ENCODE measurements around the gene FLNB. TPM values are rescaled to one million over a fixed set of nuclear protein-coding genes. Genes with fewer than 3 reads are reported as not detected.
A peak's percentile ranks its signal among the peaks of the same experiment; 100 is the strongest.
"Not testable (repeated sequence)": the region's sequence is repeated elsewhere in the genome, so short reads cannot be mapped to it uniquely, and the experiment has no call there.

The FLNB gene
- total and polyA plus RNA-seq, 4 experiments from 2014 or later = 3.9 to 28.5 (median 18.5) TPM

DNA sequence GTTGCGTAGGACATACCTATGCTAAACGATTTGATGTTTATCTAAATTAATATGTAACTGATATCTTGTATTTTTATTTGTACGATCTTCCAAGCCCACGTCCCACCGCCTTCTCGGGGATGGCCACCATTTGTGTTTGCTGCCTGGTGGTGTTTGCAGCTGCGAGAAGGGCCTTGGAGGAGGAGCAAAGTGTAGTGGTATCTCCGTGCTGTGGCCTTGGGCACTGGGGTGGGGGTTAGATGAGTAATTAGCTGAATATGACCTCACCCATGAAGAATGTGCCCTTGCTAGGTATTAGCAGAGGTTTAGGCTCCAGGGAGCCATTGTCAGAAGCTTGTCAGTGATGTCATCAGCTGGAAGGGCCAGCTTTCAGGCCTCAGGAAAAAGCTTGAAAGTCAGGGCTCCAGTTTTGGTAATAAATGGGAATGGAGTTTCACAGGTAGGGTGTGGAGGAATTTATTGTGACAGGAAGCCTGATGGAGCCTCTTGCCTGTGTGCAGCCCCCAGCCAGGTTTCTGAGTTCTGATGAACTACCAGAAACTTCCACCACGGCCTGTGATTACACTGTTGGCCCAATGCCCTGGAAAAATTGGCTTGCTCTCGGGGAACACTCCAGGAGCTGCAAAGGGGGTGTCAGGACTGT, 41.0 kb downstream of the FLNB start:
- Mint-ChIP-seq H3K27ac (no peak overlapping the region), H3K4me1 (peaks cover 0 to 3% (median under 1%) of the 10 kb centered on the region in 4 donors), H3K36me3 (peaks cover 0 to 11% of the 10 kb centered on the region in 2 donors), H3K9me3 (no peaks in the 10 kb centered on the region), H3K4me3 (no peak overlapping the region), H3K27me3 (no peaks in the 10 kb centered on the region)
- ChIA-PET POLR2A (ENCODE audit: partially characterized antibody) (no interaction called here), CTCF (ENCODE audit: partially characterized antibody) (no interaction called here)
- Histone ChIP-seq H3K36me3 (ENCODE audit: insufficient read depth, low read length) (no peaks in the 10 kb centered on the region), H3K27me3 (ENCODE audit: insufficient read depth, low read length) (no peaks in the 10 kb centered on the region), H3K9me3 (ENCODE audit: control insufficient read depth in 1 of 2, low read length in 2 of 2) (no peaks in the 10 kb centered on the region), H3K4me3 (ENCODE audit: low read length in 2 of 2) (no peak overlapping the region), H3K4me1 (ENCODE audit: insufficient read depth, low read length) (no peaks in the 10 kb centered on the region), H3K27ac (ENCODE audit: low read depth, low read length) (no peak overlapping the region)
- intact Hi-C loops (cut with micrococcal nuclease) = no loop called here
- DNase-seq = no peak

DNA sequence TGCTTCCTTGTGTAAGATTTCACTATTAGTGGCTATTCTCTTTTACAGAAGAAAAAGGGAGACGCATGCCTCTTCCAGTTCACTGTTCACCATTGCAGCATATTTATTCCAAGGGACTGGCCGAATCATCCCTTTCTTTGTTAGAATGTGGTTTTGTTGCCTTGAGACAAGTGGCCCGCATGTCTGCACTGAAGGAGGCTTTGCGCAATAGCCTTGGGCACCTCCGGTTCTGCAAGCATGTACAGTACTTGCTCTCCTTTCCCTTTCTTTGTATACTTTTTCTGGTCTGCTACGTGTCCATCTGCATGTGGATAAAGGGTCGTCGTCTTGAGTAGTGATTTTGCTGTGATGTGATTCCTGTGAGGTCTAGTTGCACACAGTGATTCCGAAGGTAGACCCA, 43.0 kb downstream of the FLNB start:
- no peaks in the 10 kb centered on the region for H3K27me3 Mint-ChIP-seq
- Histone ChIP-seq H3K4me1 (ENCODE audit: insufficient read depth, low read length) (no peaks in the 10 kb centered on the region), H3K4me3 (ENCODE audit: low read length in 2 of 2) (no peak overlapping the region), H3K27ac (ENCODE audit: low read depth, low read length) (no peak overlapping the region), H3K36me3 (ENCODE audit: insufficient read depth, low read length) (no peaks in the 10 kb centered on the region), H3K9me3 (ENCODE audit: control insufficient read depth in 1 of 2, low read length in 2 of 2) (no peaks in the 10 kb centered on the region), H3K27me3 (ENCODE audit: insufficient read depth, low read length) (no peaks in the 10 kb centered on the region)
- no peak overlapping the region for H3K27ac Mint-ChIP-seq
- ChIA-PET POLR2A (ENCODE audit: partially characterized antibody) (interaction anchor here (0.5 kb wide), 1 partner anchor 28 kb away, joined by 3 read pairs; no protein-coding TSS in a partner anchor), CTCF (ENCODE audit: partially characterized antibody) (no interaction called here)
- H3K4me1 Mint-ChIP-seq = peaks cover 0 to 4% (median 2%) of the 10 kb centered on the region in 4 donors
- no peaks in the 10 kb centered on the region for H3K9me3 Mint-ChIP-seq
- H3K36me3 Mint-ChIP-seq = peaks cover 2 to 4% of the 10 kb centered on the region in 2 donors
- no peak overlapping the region for H3K4me3 Mint-ChIP-seq
- intact Hi-C loops (cut with micrococcal nuclease) = no loop called here
- no peak for DNase-seq

DNA sequence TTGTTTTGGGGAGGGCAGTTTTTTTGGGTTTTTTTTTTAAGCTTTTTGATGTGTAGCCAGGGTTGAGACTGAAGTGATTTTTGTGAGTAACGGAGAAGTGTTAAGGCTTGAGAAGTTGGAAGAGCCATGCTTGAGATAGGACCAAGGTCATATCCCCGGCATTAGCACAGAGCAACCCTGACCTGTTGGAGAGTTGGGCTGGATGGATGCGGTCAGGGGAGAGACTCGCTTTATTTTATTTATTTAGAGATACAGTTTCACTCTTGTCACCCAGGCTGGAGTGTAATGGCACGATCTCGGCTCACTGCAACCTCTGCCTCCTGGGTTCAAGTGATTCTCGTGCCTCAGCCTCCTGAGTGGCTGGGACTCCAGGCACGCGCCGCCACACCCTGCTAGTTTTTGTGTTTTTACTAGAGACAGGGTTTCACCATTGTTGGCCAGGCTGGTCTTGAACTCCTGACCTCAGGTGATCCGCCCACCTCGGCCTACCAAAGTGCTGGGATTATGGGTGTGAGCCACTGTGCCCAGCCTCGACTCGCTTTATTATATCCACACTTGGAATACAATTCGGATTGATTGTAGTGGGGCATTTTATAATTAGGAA, 43.5 kb downstream of the FLNB start:
- DNase-seq; H3K27me3 Mint-ChIP-seq; H3K4me1 ChIP-seq (ENCODE audit: insufficient read depth, low read length); H3K27ac ChIP-seq (ENCODE audit: low read depth, low read length); H3K4me3 Mint-ChIP-seq; H3K4me1 Mint-ChIP-seq; H3K4me3 ChIP-seq (ENCODE audit: low read length in 2 of 2); H3K9me3 ChIP-seq (ENCODE audit: control insufficient read depth in 1 of 2, low read length in 2 of 2); intact Hi-C loops (cut with micrococcal nuclease); H3K9me3 Mint-ChIP-seq; H3K36me3 Mint-ChIP-seq; H3K27me3 ChIP-seq (ENCODE audit: insufficient read depth, low read length); H3K36me3 ChIP-seq (ENCODE audit: insufficient read depth, low read length): not testable (repeated sequence)
- ChIA-PET CTCF (ENCODE audit: partially characterized antibody) (interaction anchor here (1.2 kb wide), 1 partner anchor 126 kb away, joined by 3 read pairs; no protein-coding TSS in a partner anchor), POLR2A (ENCODE audit: partially characterized antibody) (interaction anchor here (0.5 kb wide), 1 partner anchor 29 kb away, joined by 3 read pairs; no protein-coding TSS in a partner anchor)
- peak overlapping the region in 1 of 7 donors; percentile 26 for H3K27ac Mint-ChIP-seq

DNA sequence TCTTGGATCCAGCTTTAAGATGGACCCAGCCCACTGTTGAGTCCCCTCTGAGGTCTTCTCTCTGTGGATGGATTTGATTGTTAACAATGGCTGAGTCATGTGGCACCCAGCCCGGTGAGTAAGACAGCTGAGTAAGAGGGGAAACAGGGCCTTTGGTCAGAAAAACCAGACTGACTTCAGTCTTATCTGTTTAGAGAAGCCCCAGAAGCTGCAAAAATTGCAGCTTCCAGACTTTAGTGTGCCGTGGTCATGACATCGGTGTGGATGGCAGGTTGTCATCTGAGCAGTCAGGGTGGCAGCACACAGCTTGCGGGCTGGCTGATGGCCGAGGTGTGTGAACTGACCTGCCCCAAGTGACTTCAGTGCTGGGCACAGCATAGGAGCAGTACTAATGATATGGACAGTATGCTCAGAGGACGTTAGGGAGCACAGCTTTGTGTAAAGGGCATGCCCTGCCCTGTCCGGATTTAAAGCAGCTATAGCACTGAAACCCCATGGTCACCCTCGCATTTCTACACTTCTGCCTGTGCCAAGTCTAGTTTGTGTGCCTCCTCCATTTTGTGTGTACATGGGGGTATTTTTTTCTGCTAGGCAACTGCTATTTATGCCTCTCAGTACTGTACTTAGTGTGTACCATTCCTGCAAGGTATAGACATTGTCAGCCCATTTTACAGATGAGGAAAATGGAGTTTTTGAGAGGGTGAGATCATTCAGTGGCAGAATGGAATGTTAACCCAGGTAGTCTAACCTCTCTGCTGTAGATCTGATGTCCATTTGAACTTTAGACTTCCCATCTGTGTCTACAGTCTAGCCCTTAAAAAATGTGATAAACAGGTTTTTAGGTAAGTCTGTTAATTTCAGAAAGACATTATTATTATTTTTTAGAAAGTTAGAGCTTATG, 44.4 kb downstream of the FLNB start:
- no peaks in the 10 kb centered on the region for H3K9me3 Mint-ChIP-seq
- POLR2A ChIA-PET (ENCODE audit: partially characterized antibody) = no interaction called here
- Histone ChIP-seq H3K4me3 (ENCODE audit: low read length in 2 of 2) (no peak overlapping the region), H3K27ac (ENCODE audit: low read depth, low read length) (no peak overlapping the region), H3K36me3 (ENCODE audit: insufficient read depth, low read length) (no peaks in the 10 kb centered on the region), H3K9me3 (ENCODE audit: control insufficient read depth in 1 of 2, low read length in 2 of 2) (no peaks in the 10 kb centered on the region), H3K27me3 (ENCODE audit: insufficient read depth, low read length) (no peaks in the 10 kb centered on the region), H3K4me1 (ENCODE audit: insufficient read depth, low read length) (no peaks in the 10 kb centered on the region)
- H3K4me3 Mint-ChIP-seq = no peak overlapping the region
- DNase-seq = no peak
- intact Hi-C loops (cut with micrococcal nuclease) = no loop called here
- no peaks in the 10 kb centered on the region for H3K27me3 Mint-ChIP-seq
- peak overlapping the region in 1 of 7 donors; percentile 12 for H3K27ac Mint-ChIP-seq
- peaks cover 4 to 5% of the 10 kb centered on the region in 2 donors for H3K36me3 Mint-ChIP-seq
- H3K4me1 Mint-ChIP-seq = peaks cover 0 to 4% (median under 1%) of the 10 kb centered on the region in 4 donors
- CTCF ChIA-PET (ENCODE audit: partially characterized antibody) = interaction anchor here (1.2 kb wide), 1 partner anchor 125 kb away, joined by 3 read pairs; no protein-coding TSS in a partner anchor

DNA sequence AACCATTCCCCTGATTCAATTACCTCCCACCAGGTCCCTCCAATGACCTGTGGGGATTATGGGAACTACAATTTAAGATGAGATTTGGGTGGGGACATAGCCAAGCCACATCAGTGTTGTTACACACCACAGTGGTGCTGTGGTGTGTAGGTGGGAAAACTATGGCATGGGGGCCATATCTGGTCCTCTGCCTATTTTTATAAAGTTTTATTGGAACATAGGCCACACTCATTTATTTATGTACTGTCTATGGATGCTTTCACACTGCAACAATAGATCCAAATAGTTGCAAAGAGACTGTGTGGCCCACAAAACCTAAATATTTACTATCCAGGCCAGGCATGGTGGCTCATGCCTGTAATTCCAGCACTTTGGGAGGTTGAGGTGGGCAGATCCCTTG, 46.4 kb downstream of the FLNB start:
- Mint-ChIP-seq H3K27ac (no peak overlapping the region), H3K4me3 (no peak overlapping the region), H3K4me1 (peaks cover 0 to 4% (median under 1%) of the 10 kb centered on the region in 4 donors), H3K27me3 (no peaks in the 10 kb centered on the region), H3K9me3 (no peaks in the 10 kb centered on the region), H3K36me3 (peaks cover 4 to 6% of the 10 kb centered on the region in 2 donors)
- no peaks in the 10 kb centered on the region for H3K4me1 ChIP-seq (ENCODE audit: insufficient read depth, low read length)
- no peak overlapping the region for H3K27ac ChIP-seq (ENCODE audit: low read depth, low read length)
- DNase-seq = no peak
- ChIA-PET POLR2A (ENCODE audit: partially characterized antibody) (no interaction called here), CTCF (ENCODE audit: partially characterized antibody) (no interaction called here)
- intact Hi-C loops (cut with micrococcal nuclease) = no loop called here
- no peaks in the 10 kb centered on the region for H3K36me3 ChIP-seq (ENCODE audit: insufficient read depth, low read length)
- no peak overlapping the region for H3K4me3 ChIP-seq (ENCODE audit: low read length in 2 of 2)
- no peaks in the 10 kb centered on the region for H3K27me3 ChIP-seq (ENCODE audit: insufficient read depth, low read length)
- no peaks in the 10 kb centered on the region for H3K9me3 ChIP-seq (ENCODE audit: control insufficient read depth in 1 of 2, low read length in 2 of 2)

DNA sequence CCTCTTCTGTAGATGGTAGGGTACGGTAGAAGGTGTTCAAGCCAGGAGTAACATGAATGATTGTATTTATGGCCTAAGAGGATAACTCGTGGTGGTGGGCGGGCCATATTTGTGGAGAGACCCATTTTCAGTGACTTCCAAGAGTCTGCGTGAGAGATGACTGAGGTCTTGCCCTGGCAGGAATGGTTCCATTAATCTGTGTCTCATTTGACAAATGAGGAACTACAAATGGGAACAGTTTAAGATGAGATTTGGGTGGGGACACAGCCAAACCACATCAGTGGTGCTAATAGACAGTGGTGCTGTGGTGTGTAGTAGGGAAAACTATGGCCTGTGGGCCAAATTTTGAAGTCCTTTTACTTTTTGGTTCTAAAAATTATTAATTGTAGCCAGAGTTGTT, 47.1 kb downstream of the FLNB start:
- H3K4me3 ChIP-seq (ENCODE audit: low read length in 2 of 2) = no peak overlapping the region
- ChIA-PET CTCF (ENCODE audit: partially characterized antibody) (no interaction called here), POLR2A (ENCODE audit: partially characterized antibody) (no interaction called here)
- H3K9me3 ChIP-seq (ENCODE audit: control insufficient read depth in 1 of 2, low read length in 2 of 2) = no peaks in the 10 kb centered on the region
- Mint-ChIP-seq H3K27ac (peak overlapping the region in 1 of 7 donors; percentile 43), H3K27me3 (no peaks in the 10 kb centered on the region), H3K36me3 (peaks cover 4 to 6% of the 10 kb centered on the region in 2 donors), H3K9me3 (no peaks in the 10 kb centered on the region), H3K4me3 (no peak overlapping the region), H3K4me1 (peaks cover 0 to 4% (median under 1%) of the 10 kb centered on the region in 4 donors)
- intact Hi-C loops (cut with micrococcal nuclease) = no loop called here
- H3K4me1 ChIP-seq (ENCODE audit: insufficient read depth, low read length) = no peaks in the 10 kb centered on the region
- H3K27me3 ChIP-seq (ENCODE audit: insufficient read depth, low read length) = no peaks in the 10 kb centered on the region
- DNase-seq = no peak
- no peaks in the 10 kb centered on the region for H3K36me3 ChIP-seq (ENCODE audit: insufficient read depth, low read length)
- no peak overlapping the region for H3K27ac ChIP-seq (ENCODE audit: low read depth, low read length)

DNA sequence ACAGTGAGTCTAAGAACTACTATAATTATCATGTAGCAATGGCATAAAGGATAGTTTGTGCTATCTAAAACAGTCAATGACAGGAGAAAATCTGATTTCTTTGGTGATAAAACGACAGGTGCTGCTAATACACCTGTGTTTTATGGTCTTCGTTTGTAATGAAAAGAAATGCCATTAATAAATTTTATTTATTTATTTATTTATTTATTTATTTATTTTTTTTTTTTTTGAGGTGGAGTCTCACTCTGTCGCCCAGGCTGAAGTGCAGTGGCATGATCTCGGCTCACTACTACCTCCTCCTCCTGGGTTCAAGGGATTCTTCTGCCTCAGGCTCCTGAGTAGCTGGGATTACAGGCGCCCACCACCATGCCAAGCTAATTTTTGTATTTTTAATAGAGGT, 47.7 kb downstream of the FLNB start:
- H3K4me3 Mint-ChIP-seq; H3K9me3 ChIP-seq (ENCODE audit: control insufficient read depth in 1 of 2, low read length in 2 of 2); H3K36me3 ChIP-seq (ENCODE audit: insufficient read depth, low read length); DNase-seq; POLR2A ChIA-PET (ENCODE audit: partially characterized antibody); H3K27ac Mint-ChIP-seq; intact Hi-C loops (cut with micrococcal nuclease); H3K4me1 ChIP-seq (ENCODE audit: insufficient read depth, low read length); H3K4me3 ChIP-seq (ENCODE audit: low read length in 2 of 2); H3K27me3 Mint-ChIP-seq; H3K9me3 Mint-ChIP-seq; H3K4me1 Mint-ChIP-seq; H3K27ac ChIP-seq (ENCODE audit: low read depth, low read length); CTCF ChIA-PET (ENCODE audit: partially characterized antibody); H3K27me3 ChIP-seq (ENCODE audit: insufficient read depth, low read length); H3K36me3 Mint-ChIP-seq: not testable (repeated sequence)
